SH-SY5Y (cell line): ENCODE data around the gene SAP30BP.

Experiments used
- GATA2 ChIP-seq: IDR thresholded peaks from 2 replicates; pipeline ENCODE4 v1.6.1; 2011; ENCODE audit warnings: mild to moderate bottlenecking, low read depth, low read length
- GATA3 ChIP-seq: IDR thresholded peaks from 2 replicates; pipeline ENCODE4 v1.6.1; 2011; ENCODE audit warnings: low read depth, mild to moderate bottlenecking, low read length, moderate library complexity

- no peak for TF ChIP-seq GATA2
- TF ChIP-seq GATA3, result no peak
Observed at GRCh38 chr17:75755990-75756389, 88.9 kb downstream of the SAP30BP start.
